T1000 (cell line): ENCODE measurements around the gene ZNF205.
"Not testable (repeated sequence)": the region's sequence is repeated elsewhere in the genome, so short reads cannot be mapped to it uniquely, and the experiment has no call there.

Experiments used
- DNase-seq: peaks from one replicate; lab custom pipeline; 2025; ENCODE audit warnings: mixed read lengths; lab: John Stamatoyannopoulos, UW

ZNF205 gene

DNA sequence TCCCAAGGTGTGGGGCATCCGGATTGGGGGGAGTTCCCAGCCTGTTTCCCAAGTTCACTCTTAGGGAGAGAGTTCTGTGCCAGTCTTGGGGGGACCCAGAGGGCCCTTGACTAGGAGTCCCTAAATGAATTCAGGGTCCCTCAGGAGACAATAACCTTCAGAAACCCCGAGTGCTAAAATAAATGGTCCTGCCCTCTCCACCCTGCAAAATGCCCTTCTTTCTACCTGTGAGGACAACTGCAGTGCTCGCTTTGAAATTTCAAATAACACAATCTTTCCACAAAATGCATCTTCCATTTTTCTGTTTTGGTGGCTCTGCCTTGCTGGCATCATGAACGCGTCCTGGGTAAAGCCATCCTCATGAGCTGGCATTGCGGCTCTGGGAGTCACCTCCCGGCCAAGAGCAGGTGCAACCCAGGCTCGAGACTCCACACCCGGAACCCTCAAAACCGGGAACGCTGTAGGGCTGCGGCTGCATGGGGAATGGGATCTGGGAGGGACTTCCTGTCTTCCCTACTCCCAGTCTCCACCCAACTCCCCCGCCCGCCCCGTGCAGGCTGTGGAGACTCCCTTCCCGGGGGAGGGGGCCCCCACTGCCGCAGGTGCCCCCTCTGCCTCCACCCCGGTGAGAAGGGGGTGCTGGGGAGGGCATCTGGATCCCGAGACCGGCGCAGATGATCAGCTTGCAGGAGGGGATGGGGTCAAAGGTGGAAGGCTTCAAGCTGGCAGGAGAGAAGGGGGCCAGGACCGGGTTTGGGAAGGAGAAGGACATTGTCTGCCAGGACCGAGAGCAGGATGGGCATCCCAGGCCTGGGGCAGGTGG, at the start of gene ZNF205:
ZNF205 (plus strand) TSS at position 529 of the 823 bp plus-strand sequence. CDS start 845 bp downstream, outside the sequence.
- peak; percentile 47 for DNase-seq

DNA sequence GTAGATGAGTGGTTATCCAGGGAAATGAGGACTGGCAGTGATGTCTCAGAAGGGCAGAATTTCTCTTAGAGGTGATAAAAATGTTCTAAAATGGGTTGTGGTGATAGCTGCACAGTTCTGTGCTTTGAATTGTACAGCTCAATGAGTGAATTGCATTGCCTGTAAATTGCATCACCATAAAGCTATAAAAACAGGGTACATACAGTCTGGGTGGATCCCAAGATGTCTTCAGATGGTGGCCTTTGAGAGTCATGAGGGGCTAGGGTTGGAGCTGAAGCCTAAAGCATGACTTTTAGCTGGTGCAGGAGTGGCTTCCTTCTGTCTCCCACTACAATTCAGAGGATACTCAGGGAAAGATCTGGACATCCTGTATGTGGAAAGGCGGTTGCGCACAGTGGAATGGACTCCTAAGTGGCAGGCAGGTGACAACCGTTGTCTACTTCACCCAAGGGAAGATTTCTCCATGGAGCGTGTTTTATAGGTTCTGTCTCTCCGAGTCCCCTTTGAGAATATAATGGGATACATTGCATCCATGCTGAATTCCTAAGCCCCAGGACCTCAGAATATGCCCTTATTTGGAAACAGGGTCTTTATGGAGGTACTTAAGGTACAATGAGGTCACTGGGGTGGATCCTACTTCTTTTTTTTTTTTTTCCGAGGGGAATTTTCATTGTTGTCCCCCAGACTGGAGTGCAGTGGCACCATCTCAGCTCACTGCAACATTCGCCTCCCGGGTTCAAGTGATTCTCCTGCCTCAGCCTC, 48.6 kb upstream of the ZNF205 start:
- no peak for DNase-seq

DNA sequence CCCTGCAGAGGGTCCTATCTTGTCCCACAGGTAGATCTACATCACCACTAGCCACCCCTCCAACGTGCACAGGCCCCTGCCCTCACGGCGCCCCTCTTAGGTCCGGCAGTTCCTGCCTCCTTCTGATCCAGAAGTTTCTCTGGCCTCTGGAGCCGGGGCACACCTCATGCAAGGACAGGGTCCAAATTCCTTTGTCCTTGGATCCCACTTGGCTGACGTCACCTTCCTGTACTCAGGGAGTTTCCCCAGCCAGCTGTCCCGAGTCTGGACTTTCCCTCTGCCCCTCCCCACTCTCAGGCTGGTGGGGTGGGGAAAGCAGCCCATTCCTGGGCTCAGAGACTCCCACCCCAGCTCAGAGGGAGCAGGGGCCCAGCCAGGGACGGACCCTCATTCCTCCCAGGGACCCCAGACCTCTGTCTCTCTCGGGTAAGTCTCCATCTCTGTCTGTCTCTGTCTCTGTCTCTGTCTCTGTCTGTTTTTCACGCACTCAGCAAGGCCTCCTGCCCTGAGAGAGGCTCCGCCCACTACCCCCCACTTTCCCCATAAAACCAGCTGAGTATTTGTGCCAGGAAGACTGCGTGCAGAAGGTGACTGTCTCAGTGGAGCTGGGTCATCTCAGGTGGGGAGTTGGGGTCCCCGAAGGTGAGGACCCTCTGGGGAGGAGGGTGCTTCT, 47.2 kb upstream of the ZNF205 start, which contains the start of gene IL32:
IL32 (plus strand) TSS at position 572 of the 673 bp plus-strand sequence. CDS start 172 bp downstream, outside the sequence.
- peak; percentile 31 for DNase-seq

DNA sequence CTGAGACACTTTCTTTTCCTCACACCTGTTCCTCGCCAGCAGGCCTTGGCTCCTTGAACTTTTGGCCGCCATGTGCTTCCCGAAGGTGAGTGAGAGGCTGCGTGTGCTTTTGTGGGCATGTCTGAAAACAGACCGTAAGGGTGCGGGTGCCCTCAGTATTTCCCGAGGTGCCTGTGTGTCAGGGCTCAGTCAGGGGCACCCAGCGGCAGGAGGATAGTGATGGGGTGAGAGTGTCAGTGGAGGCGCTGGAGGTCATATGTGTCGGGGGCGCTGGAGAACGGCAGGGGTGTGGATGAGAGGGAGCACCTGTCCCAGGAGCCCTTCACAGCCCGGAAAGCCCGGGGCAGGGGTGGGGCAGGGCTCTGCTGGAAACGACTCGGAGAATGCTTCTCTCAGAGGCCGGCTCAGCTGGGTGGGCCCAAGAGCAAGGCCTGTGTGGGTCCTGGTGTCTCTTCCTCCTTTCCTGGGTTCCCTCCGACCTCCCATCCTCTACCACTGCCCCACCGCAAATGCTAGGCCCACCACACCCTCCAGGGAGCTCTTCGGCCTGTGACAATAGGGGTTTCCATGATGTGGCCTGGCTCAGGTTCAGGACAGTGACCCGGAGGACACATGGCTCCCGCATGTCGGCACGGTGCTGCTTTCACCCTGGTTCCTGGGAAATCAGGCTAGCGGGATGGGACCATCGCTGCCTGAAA, 46.5 kb upstream of the ZNF205 start:
- no peak for DNase-seq

DNA sequence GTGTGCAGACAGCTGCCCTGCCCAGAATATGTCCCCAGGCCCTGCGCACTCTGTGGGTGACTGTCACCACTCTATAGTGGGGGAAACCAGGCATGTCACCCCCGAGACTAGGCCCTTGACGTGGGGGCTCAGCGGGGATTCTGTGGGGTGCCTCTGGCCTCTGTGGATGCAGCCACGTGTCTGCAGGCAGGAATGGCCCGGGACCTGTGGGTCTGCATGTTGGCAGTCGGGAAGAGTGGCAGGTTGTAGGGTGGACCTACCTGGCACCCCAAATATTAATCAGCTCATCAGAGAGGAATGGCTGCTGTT, 46.0 kb upstream of the ZNF205 start:
- DNase-seq, result no peak

DNA sequence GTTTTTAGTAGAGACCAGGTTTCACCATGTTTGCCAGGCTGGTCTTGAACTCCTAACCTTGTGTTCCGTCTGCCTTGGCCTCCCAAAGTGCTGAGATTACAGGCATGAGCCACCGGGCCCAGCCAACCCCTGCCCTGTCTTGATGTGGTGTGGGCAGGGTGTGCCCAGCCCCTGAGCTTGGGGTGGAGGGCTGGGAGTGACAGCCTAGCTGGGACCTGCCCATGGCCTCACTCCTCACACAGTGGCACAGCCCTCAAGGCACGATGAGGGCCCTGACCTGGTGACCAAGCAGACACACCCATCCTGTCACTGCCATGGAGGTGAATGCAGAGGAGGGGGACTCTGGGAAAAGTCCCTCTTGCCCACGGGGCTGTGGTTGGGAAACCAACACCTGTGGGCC, 43.9 kb upstream of the ZNF205 start:
- DNase-seq, result no peak

DNA sequence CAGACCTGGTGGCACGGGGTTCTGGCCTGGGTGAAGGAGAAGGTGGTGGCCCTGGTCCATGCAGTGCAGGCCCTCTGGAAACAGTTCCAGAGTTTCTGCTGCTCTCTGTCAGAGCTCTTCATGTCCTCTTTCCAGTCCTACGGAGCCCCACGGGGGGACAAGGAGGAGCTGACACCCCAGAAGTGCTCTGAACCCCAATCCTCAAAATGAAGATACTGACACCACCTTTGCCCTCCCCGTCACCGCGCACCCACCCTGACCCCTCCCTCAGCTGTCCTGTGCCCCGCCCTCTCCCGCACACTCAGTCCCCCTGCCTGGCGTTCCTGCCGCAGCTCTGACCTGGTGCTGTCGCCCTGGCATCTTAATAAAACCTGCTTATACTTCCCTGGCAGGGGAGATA, 43.2 kb upstream of the ZNF205 start:
- not testable (repeated sequence) for DNase-seq

DNA sequence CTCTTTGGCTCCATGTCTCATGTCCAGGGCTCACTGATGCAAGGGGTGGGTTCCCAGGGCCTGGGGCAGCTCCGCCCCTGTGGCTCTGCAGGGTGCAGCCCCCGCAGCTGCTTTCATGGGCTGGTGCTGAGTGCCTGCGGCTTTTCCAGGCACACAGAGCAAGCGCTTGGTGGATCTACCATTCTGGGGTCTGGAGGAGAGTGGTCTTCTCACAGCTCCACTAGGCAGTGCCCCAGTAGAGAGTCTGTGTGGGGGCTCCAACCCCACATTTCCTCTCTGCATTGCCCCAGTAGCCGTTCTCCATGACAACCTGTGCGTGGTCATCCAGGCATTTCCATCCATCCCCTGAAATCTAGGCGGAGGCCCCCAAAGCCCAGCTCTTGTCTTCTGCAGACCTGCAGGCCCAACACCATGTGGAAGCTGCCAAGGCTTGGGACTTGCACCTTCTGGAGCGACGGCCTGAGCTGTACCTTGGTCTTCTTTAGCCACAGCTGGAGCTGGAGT, 41.7 kb upstream of the ZNF205 start:
- no peak for DNase-seq

DNA sequence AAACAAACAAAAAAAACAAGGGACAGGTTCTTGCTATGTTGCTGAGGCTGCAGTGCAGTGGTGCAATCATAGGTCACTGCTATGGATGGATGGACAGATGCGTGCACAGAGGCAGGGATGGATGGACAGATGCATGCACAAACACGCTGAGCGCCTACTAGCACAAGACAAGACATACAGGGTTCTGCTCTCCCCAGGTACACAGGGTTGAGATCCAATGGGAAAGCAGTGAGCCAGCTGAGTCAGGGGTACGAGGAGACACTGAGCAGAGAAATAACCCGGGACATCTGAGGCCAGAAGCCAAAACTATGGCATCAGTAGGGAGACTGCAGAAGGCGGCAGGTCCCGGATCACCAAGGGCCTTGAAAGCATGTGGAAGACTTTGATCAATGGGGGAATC, 40.7 kb upstream of the ZNF205 start:
- no peak for DNase-seq

DNA sequence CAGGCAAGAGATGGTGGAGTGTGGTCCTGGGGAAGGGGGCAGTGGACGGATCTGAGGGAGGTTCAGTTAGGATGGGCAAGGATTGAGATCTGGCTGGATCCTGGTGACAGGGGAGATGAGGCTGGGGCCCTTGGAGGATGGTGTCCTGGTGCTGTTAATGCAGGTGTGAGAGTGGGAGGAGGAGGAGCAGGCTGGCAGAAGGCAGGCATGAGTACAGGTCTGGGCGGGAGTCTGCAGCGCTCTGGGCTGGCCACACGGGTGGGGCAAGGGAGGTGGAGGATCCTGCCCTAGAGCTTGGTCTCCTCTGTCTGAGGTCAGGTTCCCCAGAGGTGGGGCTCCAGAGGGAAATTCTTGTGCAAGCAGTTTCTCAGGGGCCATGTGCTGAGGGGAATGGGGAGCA, 40.2 kb upstream of the ZNF205 start:
- not testable (repeated sequence) for DNase-seq

DNA sequence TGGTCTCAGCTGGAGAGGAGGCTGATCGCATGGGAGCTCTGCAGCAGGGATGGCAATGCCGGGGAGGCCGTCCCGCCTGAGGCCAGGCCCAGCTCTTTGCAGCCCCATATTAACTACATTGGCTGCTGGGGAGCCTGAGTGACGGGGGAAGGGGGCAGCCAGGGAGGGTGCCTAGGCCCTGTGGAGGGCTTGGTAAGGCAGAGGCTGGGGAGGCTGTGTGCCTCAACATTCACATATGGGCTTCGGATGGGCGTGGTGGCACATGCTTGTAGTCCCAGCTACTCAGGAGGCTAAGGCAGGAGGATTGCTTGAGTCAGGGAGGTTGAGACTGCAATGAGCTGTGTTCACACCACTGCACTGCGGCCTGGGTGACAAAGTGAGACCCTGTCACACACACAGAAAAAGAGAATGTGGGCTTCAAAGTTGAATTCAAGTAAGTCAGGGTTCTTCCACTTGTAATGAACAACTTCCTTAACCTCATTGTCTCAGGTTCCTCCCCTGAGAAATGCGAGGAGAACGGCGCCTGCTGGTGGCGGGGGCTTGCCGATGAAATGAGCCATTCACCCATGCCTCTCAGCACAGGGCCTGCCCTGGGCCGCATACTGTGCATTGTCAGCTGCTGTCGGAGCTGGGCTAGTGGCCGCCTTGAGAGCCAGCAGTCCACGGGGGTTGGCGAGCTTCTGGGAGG, 39.7 kb upstream of the ZNF205 start:
- not testable (repeated sequence) for DNase-seq

DNA sequence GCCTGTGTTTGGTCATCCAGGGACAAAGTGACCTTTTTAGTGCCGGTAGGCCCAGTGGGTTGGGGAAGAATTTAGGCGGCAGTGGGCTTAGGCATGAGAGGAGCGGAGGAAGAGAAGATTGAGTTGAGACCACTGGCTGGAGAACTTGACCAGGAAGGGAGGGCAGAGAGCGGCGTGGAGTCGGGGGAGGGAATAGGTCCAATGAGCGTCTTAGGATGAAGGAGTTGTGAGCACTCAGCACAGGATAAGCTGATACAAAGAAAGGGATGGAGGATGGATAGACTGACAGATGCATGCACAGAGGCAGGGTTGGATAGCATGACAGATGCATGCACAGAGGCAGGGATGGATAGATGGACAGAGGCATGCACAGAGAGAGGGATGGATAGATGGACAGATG, 38.9 kb upstream of the ZNF205 start:
- no peak for DNase-seq

DNA sequence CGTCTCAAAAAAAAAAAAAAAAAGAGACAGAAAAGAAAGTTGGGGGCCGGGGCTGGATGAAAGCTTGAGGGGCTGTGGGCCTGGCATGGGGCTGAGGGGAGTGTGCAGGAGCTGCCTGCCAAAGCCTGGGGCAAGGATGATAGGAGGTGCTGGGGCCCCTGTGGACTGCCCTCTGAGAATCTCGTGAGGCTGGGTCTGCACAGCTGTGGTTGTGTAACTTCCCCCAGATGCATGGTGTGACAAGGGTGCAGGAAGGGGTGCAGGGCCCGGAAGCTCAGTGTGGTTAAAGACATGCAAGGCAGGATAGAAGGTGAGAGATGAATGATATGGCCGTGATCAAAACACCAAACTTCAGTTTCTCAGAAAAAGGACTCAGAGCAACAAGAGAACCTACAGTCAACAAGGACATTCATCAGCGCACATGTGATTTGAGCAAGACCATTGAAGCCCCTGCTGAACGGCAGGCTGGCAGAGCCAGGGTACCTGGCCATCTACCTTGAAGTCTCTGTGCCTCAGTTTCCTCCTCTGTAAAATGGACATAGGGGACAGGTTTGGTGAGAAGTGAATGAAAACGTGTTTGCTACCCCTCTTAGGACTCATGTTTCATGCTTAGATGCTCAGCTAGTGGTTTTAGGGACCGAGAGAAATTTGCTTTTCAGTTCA, 37.4 kb upstream of the ZNF205 start:
- no peak for DNase-seq

DNA sequence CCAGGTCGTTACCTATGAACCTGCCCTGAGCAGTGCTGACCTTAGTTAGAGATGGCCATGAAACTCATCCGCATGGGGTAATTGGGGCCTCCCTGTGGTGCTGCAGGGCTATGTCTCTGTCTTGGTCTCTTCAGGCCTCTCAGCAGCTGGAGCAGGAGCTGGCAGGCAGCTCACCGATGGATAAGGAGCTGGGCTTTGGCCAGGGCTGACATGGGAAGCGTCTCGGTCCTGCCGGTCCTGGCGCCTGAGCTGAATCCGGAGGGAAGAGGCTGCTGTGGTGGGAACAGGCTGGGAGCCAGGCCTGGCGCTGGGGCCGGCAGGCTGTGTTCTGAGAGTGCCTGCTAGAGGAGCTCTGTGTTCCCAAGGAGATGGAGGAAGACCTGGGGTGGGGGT, 36.9 kb upstream of the ZNF205 start:
- no peak for DNase-seq

DNA sequence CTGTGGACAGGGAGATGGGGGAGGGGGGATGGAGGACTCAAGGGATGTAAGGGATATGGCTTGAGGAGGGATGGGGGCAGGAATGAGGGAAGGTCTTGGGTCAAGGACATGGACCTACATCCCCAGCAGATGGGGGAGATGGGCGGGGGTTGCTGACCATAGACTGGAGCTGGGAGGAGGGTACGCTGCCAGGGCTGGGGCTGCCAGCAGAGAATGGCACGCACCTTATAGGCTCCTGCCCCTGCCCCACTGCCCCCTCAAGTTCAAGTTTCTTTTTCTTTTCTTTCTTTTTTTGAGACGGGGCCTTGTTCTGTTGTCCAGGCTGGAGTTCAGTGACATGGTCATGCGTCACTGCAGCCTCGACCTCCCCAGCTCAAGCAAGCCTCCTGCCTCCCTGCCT, 36.4 kb upstream of the ZNF205 start:
- DNase-seq, result not testable (repeated sequence)

DNA sequence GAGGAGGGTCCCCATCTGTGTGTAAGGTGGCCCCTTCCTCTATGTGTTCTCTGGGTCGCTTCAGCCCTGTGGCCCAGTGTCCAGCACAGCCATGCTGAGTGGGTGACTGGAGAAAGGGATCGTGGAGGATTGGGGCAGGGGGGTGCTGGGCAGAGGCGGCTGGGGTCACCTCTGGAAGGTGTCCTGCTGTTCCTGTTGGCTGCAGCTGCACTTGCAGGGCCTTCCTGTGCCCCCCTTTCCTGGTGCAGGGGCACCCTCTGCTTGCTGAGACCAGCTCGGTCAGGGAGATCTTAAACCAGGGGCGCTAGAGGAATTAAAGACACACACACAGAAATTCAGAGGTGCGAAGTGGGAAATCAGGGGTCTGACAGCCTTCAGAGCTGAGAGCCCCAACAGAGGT, 35.8 kb upstream of the ZNF205 start:
- no peak for DNase-seq

DNA sequence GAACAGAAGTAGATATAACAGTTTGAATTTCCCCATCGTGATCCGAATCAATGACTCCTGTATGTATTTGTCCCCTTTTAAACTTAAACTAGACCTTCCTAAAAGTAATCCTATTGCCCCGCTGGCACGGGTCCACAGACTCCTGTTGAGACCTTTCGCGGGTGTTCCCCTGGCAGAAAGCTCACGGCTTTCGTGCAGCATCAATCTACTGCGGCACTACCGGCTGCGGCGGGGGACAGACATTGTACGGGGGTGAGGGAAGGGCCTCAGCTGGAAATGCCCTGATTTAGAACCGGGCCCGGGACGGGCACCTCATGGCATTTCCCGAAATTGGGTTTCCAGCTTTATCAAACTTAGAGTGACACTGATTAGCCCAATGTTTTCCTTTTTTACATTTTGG, 32.4 kb upstream of the ZNF205 start:
- DNase-seq, result no peak

DNA sequence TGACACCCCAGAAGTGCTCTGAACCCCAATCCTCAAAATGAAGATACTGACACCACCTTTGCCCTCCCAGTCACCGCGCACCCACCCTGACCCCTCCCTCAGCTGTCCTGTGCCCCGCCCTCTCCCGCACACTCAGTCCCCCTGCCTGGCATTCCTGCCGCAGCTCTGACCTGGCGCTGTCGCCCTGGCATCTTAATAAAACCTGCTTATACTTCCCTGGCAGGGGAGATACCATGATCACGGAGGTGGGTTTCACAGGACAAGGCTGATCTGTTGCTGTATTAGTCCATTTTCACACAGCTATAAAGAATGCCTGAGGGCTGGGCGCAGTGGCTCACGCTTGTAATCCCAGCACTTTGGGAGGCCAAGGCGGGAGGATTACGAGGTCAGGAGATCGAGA, 30.4 kb upstream of the ZNF205 start:
- not testable (repeated sequence) for DNase-seq

DNA sequence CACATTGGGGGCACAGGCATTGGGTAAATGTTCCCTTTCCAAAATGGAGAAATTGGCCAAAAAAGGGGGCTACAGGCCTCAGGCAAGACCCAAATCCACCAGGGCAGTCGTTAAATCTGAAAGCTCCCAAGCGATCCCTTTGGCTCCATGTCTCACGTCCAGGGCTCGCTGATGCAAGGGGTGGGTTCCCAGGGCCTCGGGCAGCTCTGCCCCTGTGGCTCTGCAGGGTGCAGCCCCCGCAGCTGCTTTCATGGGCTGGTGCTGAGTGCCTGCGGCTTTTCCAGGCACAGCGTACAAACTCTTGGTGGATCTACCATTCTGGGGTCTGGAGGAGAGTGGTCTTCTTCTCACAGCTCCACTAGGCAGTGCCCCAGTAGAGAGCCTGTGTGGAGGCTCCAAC, 29.0 kb upstream of the ZNF205 start:
- not testable (repeated sequence) for DNase-seq

DNA sequence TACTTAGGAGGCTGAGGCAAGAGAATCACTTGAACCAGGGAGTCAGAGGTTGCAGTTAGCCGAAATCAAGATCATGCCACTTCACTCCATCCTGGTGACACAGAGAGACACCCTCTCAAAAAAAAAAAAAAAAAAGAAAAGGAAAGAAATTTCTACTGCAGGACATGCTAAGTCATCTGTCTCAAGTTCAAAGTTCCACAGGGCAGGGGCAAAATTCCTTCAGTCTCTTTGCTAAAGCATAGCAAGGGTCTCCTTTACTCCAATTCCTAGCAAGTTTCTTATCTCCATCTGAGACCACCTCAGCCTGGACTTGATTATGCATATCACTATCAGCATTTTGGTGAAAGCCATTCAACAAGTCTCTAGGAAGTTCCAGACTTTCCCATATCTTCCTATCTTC, 27.9 kb upstream of the ZNF205 start:
- DNase-seq, result no peak
